GOT3 (cell line): ENCODE measurements around the gene MAGEC2.

Experiments
- DNase-seq: peaks from one replicate; lab custom pipeline; 2025; ENCODE audit warnings: mixed read lengths; lab: John Stamatoyannopoulos, UW

MAGEC2 gene, protein sequence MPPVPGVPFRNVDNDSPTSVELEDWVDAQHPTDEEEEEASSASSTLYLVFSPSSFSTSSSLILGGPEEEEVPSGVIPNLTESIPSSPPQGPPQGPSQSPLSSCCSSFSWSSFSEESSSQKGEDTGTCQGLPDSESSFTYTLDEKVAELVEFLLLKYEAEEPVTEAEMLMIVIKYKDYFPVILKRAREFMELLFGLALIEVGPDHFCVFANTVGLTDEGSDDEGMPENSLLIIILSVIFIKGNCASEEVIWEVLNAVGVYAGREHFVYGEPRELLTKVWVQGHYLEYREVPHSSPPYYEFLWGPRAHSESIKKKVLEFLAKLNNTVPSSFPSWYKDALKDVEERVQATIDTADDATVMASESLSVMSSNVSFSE

DNA sequence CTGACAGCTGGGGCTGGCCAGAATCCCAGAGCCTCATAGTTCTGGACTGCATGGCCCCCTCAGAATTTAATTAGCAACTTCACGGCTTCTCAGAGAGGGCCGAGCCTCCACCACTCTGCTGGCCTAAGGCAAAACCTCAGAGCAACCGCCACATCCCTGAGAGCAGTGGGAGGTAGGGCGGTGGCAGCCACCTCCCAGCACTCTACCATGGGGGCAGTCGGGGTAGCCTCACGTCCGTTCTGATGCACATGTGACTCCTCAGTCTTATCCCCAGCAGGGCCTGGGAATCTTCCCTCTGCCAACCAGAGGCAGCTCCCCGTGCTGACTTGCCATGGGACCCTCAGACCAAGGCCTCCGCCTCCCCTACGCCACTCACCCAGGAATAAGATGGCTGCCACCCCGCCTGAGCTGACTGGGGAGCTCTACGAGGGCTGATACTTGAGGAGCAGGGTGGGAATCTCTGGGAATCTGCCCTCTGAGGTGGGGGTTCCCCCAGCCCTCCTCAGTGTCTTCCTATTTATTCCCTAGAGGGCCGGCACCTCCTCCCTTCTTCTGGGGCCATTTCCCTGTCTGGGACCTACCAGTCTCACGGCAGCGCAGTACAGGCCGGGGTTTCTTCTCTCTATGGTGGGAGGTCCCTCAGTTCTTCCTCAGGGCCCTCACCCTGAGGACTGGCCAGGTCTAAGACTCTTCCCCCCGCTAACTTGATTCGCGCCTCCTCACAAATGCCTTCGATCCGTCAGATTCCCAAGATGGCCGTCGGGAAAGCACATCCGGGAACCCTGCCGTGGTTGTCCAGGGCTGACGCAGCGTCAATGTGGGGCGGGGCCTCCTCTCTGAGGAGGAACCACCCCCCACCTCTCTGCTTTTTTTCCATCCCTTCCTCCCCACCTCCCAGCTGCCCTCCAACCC lies at the start of gene MAGEC2:
TSS of gene MAGEC2 (minus strand) at position 769 of the 912 bp plus-strand sequence. CDS start 1,303 bp downstream, outside the sequence.
- no peak for DNase-seq

DNA sequence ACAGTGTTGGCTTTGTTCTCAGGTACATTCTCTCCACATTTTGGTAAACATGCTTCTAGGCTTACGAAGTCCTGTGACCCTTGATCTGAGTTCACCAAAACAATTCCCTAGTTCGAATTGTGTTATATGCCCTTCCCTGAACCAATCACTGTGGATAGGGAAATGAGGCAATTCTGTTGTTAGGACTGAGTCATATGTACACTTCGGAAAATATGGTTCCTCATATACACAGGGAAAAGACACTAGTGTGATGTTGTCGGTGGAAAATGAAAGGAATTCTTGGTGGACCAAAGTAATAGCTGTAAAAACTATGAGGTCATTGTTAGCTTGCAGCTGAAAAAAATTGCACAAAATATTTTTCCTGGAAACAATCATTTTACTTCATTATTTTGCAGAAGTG lies 46.6 kb upstream of the MAGEC2 start:
- no peak for DNase-seq

DNA sequence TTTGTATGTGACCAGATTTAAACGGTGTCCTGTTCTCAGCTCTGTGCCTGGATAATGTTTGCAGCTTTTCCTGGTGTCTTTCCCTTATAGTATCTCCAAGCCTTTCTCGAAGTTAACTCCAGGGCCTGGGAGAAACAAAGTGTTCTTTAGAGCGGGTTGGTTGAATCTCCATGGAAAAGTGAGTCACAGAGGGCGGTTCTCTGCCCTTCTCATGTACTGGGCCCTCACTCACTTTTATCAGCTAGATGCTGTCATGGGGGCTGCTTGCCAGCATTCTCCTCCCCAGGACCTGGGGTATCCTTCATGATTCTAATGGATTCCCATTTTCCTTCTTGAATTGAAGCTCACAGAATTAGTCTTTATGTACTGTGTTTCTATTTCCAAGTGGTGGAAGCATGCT lies 46.1 kb upstream of the MAGEC2 start:
- DNase-seq = no peak

DNA sequence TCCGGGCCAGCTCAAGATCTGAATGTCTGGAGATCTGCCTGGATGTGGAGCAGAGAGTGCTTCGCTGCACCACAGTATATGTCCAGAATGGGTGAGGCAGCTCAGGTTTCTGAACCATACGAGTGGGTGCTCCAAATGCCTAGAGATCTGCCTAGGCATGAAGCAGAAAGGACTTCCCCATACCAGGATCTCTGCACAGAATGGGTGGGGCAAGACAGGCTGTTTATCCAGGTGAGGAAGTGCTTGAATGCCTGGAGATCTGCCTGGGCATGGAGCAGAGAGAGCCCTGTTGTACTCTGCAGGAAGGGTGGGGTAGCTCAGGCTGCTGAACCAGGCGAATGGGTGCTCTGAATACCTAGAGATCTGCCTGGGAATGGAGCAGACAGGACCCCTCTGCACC lies 45.4 kb upstream of the MAGEC2 start:
- no peak for DNase-seq

DNA sequence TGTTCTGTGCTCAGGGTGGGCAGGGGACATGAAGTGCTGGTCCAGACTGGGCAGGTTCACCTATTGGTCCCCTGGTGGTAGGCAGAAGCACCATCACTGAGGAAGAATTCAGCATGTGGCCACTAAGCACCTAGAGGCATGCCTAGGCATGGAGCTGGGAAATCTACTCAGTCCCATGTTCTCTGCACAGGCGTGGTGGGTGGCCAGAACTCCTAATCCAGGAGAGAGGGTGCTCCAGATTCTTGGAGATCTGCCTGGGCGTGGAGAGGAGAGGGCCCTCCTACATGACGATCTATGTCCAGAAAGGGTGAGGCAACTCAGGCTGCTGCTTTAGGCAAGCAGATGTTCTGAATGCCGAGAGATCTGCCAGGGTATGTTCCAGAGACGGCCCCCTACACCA lies 44.6 kb upstream of the MAGEC2 start:
- no peak for DNase-seq

DNA sequence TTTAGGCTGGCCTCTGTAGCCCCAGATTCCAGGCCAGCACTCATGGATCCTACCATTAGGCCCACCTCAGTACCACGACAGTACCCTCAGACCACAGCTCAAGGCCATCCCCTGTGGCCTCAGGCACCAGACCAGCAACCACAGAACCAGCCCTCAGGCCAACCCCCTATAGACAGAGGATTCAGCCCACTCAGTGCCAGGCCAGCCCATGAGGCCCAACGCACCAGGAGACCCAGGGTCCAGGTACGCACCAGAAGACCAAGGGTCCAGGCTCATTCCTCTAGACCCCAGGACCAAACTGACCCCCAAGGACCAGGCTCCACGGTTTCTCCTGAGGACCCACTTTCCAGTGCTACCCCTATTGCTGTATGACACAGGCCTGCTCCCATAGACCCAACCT lies 39.5 kb upstream of the MAGEC2 start:
- DNase-seq = no peak

DNA sequence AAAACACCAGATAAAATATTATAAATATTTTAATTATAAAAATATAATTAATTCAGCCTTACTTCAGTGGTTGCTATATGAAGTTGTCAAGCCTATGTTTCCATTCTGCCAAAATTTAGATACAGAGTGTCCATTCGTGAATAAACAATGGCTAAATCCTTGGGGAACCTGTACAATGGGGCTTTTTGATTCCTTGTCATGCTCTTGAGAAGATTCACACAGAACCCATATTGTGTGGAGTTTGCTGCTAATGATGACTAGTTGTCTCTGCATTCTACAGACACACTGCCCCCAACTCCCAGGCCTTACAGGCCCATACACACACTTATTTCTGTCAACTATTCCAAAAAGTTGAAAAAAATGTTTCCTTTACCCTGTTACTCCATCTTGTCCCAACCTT lies 33.4 kb upstream of the MAGEC2 start:
- no peak for DNase-seq

DNA sequence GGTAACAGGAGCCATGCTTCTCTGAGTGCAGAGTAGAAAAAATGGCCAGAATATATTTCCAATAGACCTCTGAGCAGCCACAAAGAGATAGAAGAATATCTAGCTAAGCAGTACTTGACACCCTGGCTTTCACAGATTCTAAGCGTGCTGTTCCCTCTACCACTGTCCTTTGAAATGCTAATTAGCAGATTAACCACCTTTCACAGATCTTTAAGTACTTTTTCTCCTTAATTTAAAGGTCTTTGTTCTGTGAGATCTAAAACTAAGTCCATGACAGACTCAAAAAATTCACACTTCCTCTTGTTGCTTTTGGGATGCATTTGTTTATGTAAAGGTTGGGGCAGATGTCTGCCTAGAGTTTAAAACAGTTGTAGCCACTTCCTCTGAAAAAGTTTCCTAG lies 28.3 kb upstream of the MAGEC2 start:
- no peak for DNase-seq

DNA sequence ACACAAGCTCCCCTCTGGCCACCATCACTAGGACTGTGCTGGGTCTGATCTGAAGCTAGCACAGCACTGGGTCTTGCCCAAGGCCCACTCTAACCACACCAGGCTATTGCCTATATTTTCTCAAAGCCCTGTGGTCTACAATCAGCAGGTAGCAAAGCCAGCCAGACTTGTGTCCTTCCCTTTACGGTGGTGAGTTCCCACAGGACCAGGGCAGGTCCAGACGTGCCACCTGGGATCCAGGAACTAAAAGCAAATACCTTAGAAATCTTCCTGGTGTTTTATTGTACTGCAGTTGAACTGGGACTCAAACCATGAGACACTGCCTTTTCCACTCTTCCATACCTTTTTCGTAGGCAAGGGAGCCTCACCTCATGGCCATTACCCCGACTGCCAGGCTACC lies 9.0 kb upstream of the MAGEC2 start:
- no peak for DNase-seq

DNA sequence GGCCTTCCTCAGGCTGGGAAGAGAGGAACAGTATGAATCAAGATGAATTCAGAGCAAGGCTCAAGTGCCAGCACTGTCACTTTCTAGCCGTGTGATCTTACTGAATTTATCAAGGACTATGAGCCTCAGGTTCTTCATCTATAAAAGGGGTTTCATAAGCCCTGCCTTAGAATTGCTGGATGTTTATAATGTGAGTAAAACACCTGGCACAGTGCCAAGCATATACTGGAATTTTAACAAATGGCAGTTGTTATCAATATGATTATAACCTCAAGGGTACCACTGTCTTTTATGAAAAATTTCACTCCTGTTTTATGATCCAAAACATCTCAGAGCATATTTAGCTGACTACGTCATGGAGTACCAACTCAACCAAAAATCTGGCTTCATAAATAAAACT lies 4.0 kb downstream of the MAGEC2 start:
- DNase-seq = no peak

DNA sequence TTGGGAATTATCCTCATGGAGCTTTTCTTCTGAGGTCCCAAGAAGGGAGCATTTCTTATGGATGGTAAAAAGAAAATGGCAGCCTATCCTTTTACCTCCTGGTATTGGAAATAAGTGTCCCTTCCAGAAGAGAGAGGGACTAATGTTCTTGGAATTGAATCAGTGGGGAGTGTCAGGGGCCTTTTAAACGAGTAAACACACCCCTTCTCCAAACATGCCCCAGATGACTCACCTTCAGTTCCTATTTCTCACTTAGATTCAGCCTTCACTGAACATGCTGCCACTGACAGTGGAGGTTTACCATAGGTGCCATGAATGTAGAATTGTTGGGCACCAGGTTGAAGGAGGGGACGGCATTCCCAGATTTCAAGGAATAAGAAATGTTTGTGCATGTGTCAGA lies 19.0 kb downstream of the MAGEC2 start:
- DNase-seq = no peak

DNA sequence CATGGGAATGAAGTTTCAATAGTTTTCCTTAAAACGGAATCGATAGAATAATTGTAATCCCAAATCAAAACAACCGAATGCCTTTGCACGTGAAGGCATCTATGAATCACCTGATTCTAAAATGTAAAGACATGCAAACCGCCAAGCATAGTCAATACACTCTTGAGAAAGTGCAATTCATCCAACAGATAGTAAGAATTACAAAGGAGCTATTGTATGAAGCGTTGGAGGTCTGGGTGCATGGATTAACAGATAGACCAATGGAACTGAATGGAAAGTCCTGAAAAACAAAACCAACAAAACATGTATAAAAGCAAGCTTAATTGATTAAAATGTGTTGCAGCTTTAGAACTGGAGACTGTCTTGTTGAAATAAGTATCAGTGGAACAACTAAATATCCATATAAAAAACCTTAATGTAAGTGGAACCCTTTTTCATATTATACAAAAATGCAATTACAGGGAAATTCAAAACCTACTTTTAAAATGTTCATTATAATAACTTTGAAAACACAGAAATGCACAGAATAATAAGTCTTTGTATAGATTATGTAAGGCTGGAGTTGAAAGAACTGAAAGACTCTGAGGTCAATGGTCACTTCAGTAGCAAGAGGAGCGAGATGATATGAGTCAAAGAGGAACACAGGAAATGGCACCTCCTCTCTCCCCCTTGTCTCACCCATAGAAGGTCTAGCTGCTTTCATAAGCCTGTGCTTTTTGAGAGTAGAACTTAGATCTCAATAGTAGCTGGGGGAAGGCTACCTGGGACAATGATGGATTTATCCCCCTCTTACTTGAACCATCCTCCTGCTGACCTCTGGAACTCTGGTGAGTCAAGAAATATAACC lies 20.1 kb downstream of the MAGEC2 start:
- DNase-seq = no peak

DNA sequence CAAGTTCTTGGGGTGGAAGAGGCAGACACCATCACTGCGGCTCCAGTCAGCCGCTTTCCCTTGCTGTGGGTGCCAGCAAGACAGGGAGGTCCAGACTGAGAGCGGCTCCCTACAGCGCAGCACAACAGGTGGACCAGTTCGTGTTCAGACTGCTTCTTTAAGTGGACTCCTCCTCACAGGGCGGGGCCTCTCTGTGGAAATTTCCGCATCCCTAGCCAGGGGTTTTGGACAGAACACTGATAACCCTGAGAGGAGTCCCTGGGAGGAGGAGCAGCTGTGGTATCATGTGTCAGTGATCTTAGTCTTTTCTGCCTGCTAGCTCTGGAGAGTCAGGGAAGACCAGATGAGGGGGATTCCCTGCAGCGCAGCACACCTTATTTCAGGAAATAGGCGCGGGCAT lies 48.5 kb downstream of the MAGEC2 start:
- DNase-seq = no peak
